Bronchial epithelial cell (primary cell): ENCODE measurements around the gene RALA. TPM values are rescaled to one million over a fixed set of nuclear protein-coding genes. Genes with fewer than 3 reads are reported as not detected.
"Not testable (repeated sequence)": the region's sequence is repeated elsewhere in the genome, so short reads cannot be mapped to it uniquely, and the experiment has no call there.

Source experiments
- DNase-seq: peaks from one replicate; pipeline ENCODE4 v3.0.0-alpha.2; 2010; ENCODE audit warnings: low read depth
- FAIRE-seq: peaks from 2 replicates; lab custom pipeline; 2011; peaks lifted over from hg19 to GRCh38; lab: Jason Lieb, UNC
- H3K27me3 ChIP-seq: 2 replicates; pipeline ENCODE4 v1.5.1; 2011; ENCODE audit warnings: low read length; ENCODE audit not compliant: control insufficient read depth, insufficient read depth
- H3K36me3 ChIP-seq: 2 replicates; pipeline ENCODE4 v1.5.1; 2011; ENCODE audit warnings: low read length; ENCODE audit not compliant: control insufficient read depth, insufficient read depth
- H3K4me3 ChIP-seq: 2 replicates; pipeline ENCODE4 v1.5.1; 2011; ENCODE audit warnings: mild to moderate bottlenecking, low read depth, low read length, control low read depth
- total RNA-seq: library from RNA; depleted of rRNA; stranded (reverse); fragments of >200 nt; gene quantifications from 2 replicates; pipeline ENCODE4 v1.2.1, GENCODE V29; 2014
- TF ChIP-seq, protein P1 (sequence below): IDR thresholded peaks from 2 replicates; pipeline ENCODE4 v1.5.1; 2011; ENCODE audit warnings: mild to moderate bottlenecking, moderate library complexity, low read length, control low read depth, inconsistent platforms; ENCODE audit not compliant: insufficient read depth, severe bottlenecking

RALA gene
- total RNA-seq, 1 donor from 2014 or later: 15.3 TPM

DNA sequence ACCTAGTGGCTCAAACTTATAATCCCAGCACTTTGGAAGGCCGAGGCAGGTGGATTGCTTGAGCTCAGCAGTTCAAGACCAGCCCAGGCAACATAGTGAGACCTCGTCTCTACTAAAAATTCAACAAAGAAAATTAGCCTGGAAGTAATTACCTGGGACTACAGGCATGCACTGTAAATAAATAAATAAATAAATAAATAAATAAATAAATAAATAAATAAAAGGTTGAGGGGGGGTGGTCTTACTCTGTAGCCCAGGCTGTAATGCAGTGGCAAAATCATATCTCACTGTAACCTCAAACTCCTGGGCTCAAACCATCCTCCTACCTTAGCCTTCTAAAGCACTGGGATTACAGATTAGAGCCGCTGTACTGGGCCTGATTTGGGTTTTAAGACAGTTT lies 50.5 kb downstream of the RALA start:
- DNase-seq: no peak
- Histone ChIP-seq H3K4me3 (no peak overlapping the region), H3K27me3 (no peaks in the 10 kb centered on the region), H3K36me3 (no peaks in the 10 kb centered on the region)
- TF ChIP-seq, protein P1, sequence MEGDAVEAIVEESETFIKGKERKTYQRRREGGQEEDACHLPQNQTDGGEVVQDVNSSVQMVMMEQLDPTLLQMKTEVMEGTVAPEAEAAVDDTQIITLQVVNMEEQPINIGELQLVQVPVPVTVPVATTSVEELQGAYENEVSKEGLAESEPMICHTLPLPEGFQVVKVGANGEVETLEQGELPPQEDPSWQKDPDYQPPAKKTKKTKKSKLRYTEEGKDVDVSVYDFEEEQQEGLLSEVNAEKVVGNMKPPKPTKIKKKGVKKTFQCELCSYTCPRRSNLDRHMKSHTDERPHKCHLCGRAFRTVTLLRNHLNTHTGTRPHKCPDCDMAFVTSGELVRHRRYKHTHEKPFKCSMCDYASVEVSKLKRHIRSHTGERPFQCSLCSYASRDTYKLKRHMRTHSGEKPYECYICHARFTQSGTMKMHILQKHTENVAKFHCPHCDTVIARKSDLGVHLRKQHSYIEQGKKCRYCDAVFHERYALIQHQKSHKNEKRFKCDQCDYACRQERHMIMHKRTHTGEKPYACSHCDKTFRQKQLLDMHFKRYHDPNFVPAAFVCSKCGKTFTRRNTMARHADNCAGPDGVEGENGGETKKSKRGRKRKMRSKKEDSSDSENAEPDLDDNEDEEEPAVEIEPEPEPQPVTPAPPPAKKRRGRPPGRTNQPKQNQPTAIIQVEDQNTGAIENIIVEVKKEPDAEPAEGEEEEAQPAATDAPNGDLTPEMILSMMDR: no peak
- no peak for FAIRE-seq

DNA sequence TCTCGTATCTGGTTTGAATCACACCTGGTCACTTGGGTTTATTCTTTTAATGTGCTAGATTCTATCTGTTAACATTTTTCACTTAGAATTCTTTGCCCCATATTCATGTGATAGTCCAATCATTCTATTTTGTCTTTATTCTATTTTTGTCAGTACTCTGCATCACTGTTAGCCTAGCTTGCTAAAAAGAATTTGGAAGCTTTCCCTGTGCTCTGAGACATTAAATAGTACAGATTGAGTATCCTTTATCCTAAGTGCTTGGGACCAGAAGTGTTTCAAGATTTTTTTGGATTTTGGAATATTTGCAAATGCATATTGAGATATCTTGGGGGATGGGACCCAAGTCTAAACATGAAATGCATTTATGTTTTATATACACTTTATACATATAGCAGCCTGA lies 51.0 kb downstream of the RALA start:
- Histone ChIP-seq H3K36me3 (no peaks in the 10 kb centered on the region), H3K27me3 (no peaks in the 10 kb centered on the region), H3K4me3 (no peak overlapping the region)
- FAIRE-seq (no peak), DNase-seq (no peak)
- TF ChIP-seq, protein P1: no peak

DNA sequence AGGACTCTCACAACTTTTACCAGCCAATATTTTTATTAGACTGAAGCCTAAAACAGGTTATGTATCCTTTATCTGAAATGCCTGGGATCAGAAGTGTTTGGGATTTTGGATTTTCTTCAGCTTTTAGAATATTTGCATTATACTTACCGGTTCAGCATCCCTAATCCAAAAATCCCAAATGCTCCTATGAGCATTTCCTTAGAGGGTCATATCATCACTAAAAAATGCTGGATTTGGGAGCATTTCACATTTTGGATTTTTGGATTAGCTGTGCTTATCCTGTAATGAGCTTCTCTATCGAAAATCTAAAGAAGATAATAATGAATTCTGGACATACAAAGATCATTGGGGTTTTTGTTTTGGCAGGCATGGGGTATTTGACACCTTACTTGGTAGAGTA lies 53.0 kb downstream of the RALA start:
- DNase-seq: no peak
- Histone ChIP-seq H3K4me3 (no peak overlapping the region), H3K36me3 (no peaks in the 10 kb centered on the region), H3K27me3 (no peaks in the 10 kb centered on the region)
- FAIRE-seq: no peak
- TF ChIP-seq, protein P1: no peak

DNA sequence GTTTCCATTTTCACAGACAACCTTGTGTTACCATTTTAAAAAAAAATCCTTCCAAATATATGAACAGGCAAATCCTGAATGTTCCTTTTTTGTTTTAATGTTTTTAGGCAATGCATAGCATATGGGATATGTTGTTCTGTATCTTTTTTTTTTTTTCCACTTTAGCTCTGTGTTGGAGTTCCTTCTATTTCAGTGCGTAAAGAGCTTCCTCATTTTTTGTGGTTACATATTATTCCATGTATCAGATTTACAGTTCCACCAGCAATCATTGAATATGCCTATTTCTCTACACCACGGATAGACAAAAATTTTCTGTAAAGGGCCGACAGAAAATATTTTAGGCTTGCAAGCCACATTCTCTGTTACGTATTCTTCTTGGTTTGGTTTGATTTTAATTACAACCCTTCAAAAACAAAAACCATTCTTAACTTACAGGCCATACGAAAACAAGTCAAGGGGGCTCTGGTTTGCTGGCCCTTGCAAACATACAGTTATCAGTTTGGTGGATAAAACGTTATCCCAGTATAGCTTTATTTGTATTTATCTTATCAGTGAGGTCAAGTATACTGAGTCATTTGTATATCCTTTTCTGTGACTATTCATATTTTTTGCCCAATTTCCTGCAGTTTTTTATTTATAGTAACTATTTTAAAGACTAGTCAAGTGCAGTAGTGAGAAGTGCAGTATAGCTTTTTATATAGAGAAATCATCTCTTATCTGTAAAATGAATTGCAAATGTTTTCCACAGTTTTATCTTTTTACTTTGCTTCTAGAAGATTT lies 55.7 kb downstream of the RALA start:
- no peak for DNase-seq
- H3K36me3 ChIP-seq: no peaks in the 10 kb centered on the region
- TF ChIP-seq, protein P1: no peak
- H3K27me3 ChIP-seq: no peaks in the 10 kb centered on the region
- no peak overlapping the region for H3K4me3 ChIP-seq
- FAIRE-seq: no peak

DNA sequence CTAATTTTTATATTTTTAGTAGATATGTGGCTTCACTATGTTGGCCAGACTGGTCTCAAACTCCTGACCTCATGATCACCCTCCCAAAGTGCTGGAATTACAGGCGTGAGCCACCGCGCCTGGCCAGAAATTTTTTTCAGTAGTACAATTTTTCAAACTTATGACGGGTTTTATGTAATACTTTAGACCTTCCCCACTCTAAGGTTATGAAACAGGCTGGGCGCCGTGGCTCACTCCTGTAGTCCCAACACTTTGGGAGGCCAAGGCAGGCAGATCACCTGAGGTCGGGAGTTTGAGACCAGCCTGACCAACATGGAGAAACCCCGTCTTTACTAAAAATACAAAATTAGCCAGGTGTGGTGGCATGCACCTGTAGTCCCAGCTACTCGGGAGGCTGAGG lies 56.5 kb downstream of the RALA start:
- H3K4me3 ChIP-seq, FAIRE-seq, H3K36me3 ChIP-seq, H3K27me3 ChIP-seq, DNase-seq: not testable (repeated sequence)

DNA sequence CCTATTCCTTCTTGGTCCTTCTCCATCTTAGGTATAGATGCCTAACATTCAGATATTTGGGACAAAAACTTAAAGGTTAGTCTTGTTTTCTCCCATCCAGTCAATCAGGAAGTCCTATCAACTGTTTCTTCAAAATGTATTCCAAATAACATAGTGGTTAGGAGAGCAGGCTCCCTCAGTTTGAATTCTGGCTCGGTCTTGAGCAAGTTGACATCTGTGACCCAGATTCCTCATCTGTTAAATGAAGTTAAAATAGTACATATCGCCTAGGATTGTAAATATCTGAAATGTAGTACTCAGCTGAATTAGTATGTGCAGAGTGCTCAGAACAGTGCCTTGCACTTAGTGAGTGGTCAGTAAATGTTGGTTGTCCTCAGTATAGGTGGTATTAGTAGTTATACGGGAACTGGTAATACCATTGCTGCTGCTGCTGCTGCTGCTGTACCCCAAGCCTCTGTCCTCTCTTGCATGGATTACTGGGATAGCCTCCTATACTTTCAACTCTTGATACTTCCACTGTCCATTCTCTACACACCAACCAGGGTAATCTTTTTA lies 58.6 kb downstream of the RALA start:
- no peak for FAIRE-seq
- no peak for DNase-seq

More for the DNA sequence above, 58.6 kb downstream of the RALA start:
- Histone ChIP-seq H3K36me3 (no peaks in the 10 kb centered on the region), H3K4me3 (no peak overlapping the region), H3K27me3 (no peaks in the 10 kb centered on the region)
- TF ChIP-seq, protein P1: no peak
